ENCODE measurements around the gene TMEM89. TPM values are rescaled to one million over a fixed set of nuclear protein-coding genes. Genes with fewer than 3 reads are reported as not detected.

Gene TMEM89
- total and polyA plus RNA-seq, 12 donors = not detected

GRCh38 chr3:48630833-48631232 lies 9.3 kb upstream of the TMEM89 start:
- Histone ChIP-seq H3K4me1 (peaks cover 0 to 17% (median 10%) of the 10 kb centered on the region in 9 donors), H3K36me3 (peaks cover 0 to 76% (median 17%) of the 10 kb centered on the region in 9 donors), H3K4me3 (no peak overlapping the region), H3K27ac (no peak overlapping the region), H3K9me3 (no peaks in the 10 kb centered on the region), H3K27me3 (no peaks in the 10 kb centered on the region)
- DNase-seq = no peak
- WGBS, 2 donors = 85 to 91% methylated on average over 12 of the region's 12 CpGs
- no peak for TF ChIP-seq CTCF (IDR thresholded peaks at IDR 0.05)
- intact Hi-C loops (cut with DNase I) = loop anchor here in 1 of 10 donors (10.0 kb wide), 1 partner anchor 166 kb away; a partner anchor contains a TSS
- ATAC-seq = no peak

DNA sequence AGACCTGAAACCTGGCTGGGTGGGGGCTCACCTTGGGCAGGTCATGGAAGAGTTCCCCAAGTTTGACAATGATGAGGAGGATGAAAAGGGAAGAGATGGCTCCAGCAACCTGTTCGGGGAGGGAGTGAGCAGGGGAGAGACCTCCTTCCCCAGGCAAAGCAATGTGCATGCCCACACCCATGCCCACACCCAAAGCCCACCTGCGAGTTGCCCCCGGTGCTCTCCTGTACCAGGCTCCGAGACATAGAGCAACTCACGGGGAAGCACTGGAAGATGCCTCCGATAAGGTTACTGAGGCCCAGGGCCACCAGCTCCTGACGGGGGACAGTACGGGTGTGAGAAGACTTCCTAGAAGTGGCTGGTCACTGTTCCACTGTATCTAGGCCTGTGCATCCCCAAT lies 8.8 kb upstream of the TMEM89 start:
- Histone ChIP-seq H3K4me3 (no peak overlapping the region), H3K36me3 (peaks cover 0 to 80% (median 21%) of the 10 kb centered on the region in 9 donors), H3K4me1 (peaks cover 0 to 15% (median 9%) of the 10 kb centered on the region in 9 donors), H3K9me3 (no peaks in the 10 kb centered on the region), H3K27ac (no peak overlapping the region), H3K27me3 (no peaks in the 10 kb centered on the region)
- intact Hi-C loops (cut with DNase I) = loop anchor here in 1 of 10 donors (10.0 kb wide), 1 partner anchor 166 kb away; a partner anchor contains a TSS
- 97 to 99% methylated on average over 8 of the region's 8 CpGs for WGBS, 2 donors
- no peak for TF ChIP-seq CTCF (IDR thresholded peaks at IDR 0.05)
- ATAC-seq = no peak
- no peak for DNase-seq

GRCh38 chr3:48629894-48630293 lies 8.3 kb upstream of the TMEM89 start:
- WGBS, 2 donors = 96 to 98% methylated on average over 12 of the region's 12 CpGs
- H3K4me1 ChIP-seq = peaks cover 0 to 13% (median 9%) of the 10 kb centered on the region in 9 donors
- no peak overlapping the region for H3K27ac ChIP-seq
- intact Hi-C loops (cut with DNase I) = loop anchor here in 1 of 10 donors (10.0 kb wide), 1 partner anchor 165 kb away; a partner anchor contains a TSS
- no peak for TF ChIP-seq CTCF (IDR thresholded peaks at IDR 0.05)
- no peak for ATAC-seq
- no peak overlapping the region for H3K4me3 ChIP-seq
- peaks cover 0 to 85% (median 24%) of the 10 kb centered on the region in 9 donors for H3K36me3 ChIP-seq
- H3K27me3 ChIP-seq = no peaks in the 10 kb centered on the region
- no peak for DNase-seq
- no peaks in the 10 kb centered on the region for H3K9me3 ChIP-seq

GRCh38 chr3:48628277-48629017 lies 6.9 kb upstream of the TMEM89 start:
- ATAC-seq = no peak
- H3K27me3 ChIP-seq = no peaks in the 10 kb centered on the region
- intact Hi-C loops (cut with DNase I) = no loop called here
- TF ChIP-seq CTCF (IDR thresholded peaks at IDR 0.05) = no peak
- no peaks in the 10 kb centered on the region for H3K9me3 ChIP-seq
- no peak for DNase-seq
- peaks cover 0 to 91% (median 24%) of the 10 kb centered on the region in 9 donors for H3K36me3 ChIP-seq
- H3K4me3 ChIP-seq = no peak overlapping the region
- WGBS, 2 donors = 84% methylated on average over 13 of the region's 13 CpGs
- H3K27ac ChIP-seq = no peak overlapping the region
- no peaks in the 10 kb centered on the region for H3K4me1 ChIP-seq

Data from heart right ventricle (tissue), 16 donors.